GM21825 (cell line): ENCODE results near the gene CFDP1.
"Not testable (repeated sequence)": the region's sequence is repeated elsewhere in the genome, so short reads cannot be mapped to it uniquely, and the experiment has no call there.

Experiments used
- ATAC-seq: cut with Tn5 transposase; IDR thresholded peaks from one replicate; pipeline ENCODE4 v1.9.1; 2021; ENCODE audit warnings: mild to moderate bottlenecking, moderate library complexity; ENCODE audit not compliant: unreplicated experiment

CFDP1 gene

DNA sequence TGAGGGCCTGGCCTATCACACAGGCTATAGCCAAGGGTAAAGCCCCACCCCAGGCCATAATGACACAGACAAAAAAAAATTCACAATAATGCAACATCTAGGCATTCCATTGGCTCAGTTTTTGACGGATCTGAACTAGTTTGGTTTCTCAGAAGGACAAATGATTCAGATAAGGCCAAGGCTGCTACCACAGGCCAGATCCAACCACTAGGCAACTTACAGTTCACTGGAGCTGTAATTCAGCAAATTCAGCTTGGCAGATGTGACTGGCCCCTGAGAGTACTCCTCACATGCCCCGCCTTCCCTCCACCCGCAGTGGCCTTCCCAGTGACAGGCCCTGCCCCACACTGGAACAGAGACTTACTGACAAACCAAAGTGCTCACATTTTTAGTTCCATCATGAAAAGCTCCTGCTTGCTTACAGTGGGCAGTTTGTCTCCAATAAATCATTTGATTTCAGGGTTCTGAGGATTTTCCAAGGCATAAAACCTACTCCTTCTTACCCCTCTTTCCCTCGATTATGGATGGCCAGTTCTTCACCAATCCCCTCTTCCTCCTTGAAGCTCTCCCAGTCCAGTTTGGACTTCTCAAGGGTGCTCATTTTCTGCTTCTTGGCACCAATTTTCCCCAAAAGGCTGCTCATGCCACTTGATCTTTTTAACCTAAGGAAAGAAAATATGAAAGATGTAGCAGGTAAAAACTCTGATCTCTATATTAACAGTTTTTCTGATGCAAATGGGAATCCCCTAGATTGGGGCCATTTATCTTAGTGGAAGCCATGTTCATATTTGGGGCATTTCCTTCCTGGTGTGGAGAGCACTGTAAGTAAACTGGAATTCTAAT is 128.6 kb downstream of the CFDP1 start:
- ATAC-seq, result no peak

GRCh38 chr16:75301804-75302203 is 131.5 kb downstream of the CFDP1 start:
- ATAC-seq, result no peak

DNA sequence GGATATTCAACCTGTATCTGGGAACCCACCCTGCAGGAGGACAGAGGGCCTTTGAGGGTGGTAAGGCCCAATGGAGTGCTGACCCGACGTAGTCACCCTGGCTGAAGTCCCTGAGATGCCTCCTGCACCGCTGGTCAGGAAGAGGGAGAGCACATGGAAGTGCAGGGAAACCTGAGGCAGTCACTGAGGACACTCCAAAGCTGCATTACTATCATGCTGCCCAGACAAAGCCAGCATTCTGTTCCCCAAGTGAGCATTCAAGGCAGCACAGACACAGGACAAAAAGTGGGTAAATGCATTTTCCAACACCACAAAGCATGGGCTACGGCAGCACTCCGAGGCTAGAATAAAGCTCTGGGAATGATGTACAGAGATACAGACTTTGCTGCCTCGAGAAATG is 135.0 kb downstream of the CFDP1 start:
- no peak for ATAC-seq

DNA sequence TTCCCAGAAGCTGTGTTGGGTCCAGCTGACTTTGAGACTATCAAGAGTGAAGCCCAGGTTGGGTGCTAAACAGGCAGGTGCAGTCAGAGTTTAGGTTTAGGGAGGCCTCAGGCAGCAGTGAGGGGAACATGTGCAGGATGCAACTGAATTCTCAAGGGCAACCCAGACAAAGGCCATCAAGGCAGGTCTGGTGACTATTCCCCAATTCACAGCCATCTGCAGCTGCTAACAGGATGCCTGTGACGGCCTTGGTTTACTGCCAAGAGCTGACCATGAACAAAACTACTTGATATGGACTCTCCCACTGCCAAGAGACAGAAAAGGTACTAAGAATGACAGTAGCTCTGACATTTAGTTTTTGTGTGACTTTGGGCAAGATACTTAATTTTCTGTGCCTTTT is 136.7 kb downstream of the CFDP1 start:
- ATAC-seq, result no peak

DNA sequence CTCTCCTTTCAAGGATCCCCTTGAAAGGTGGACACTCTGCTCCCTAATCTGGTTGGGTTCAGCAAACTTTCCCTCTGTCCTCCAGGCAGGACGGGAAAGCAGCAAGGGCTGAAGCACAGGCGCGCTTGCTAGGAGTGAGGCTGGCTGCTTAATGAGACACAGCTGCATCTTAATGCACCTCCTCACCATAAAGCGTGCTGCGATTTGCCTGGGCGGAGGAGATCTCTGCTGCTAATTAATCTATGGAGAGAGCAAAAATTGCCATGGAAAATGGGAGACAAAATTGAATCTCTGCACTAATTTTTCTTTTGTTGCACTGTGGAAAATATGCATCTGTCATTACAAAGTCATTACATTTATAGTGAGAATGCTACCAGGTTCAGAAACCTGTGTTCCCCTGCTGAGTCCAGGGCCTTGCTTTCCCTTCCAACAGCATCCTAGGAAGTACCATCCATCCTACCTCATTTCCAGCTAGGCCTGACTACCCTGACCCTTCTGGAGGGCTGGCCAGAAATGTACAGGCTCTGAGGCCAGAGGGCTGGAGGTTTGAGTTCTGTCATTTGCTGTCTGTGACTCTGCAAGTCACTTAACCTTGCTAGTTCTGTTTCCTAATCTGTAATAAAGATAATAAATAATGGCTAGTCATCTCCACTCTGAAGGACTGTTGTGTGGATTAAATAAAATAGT is 138.4 kb downstream of the CFDP1 start:
- no peak for ATAC-seq

DNA sequence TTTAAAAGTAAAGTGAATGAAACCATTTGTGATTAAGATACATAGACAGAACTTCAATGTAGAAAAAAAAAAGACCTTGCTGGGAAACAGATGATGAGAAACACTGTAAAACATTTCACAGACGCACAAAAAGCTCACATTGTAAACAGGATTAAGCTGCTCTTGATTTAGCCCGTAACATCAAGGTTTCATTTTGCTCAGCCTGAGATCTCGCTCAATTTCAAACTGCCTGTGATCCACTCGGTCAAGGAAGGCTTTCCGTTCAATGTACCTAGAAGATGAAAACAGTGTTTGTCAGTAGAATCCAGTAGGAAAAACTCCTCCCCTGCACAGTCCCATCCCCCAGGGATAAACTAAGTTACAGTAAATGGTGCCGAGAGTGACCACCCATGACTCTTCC is 139.5 kb downstream of the CFDP1 start:
- no peak for ATAC-seq

- no peak for ATAC-seq
These were observed 140.1 kb downstream of the CFDP1 start for GRCh38 chr16:75293173-75293572.

GRCh38 chr16:75292691-75293090 is 140.6 kb downstream of the CFDP1 start:
- no peak for ATAC-seq

- no peak for ATAC-seq
These were observed 144.1 kb downstream of the CFDP1 start for GRCh38 chr16:75289189-75289588.

- no peak for ATAC-seq
These were observed 144.6 kb downstream of the CFDP1 start for GRCh38 chr16:75288596-75289120.

GRCh38 chr16:75288181-75288580 is 145.1 kb downstream of the CFDP1 start:
- ATAC-seq, result no peak

DNA sequence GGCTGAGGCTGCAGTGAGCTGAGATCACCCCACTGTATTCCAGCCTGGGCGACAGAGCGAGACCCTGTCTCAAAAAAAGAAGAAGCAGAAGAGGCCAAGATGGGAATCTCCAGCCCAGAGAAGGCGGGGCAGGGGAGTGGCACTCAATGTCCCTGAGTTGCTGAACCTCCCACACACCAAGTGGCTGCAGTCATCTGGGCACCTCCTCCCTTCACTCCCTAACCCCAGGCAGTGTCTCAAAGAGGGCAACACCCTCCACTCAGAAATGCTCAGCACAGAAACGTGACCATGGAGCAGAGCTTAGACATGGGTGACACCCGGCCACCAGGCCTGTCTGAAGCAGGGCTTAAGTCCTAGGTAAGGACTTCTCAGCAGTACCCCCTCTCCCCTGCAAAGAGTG is 145.6 kb downstream of the CFDP1 start:
- no peak for ATAC-seq

DNA sequence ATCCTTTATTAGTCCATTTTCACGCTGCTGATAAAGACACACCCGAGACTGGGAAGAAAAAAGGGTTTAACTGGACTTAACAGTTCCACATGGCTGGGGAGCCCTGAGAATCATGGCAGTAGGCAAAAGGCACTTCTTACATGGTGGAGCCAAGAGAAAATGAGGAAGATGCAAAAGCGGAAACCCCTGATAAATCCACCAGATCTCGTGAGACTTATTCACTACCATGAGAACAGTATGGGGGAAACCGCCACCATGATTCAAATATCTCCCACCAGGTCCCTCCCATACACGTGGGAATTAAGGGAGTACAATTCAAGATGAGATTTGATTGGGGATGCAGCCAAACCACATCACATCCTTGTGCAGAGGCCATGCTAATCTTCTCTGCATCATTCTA is 146.9 kb downstream of the CFDP1 start:
- ATAC-seq, result no peak

- ATAC-seq, result no peak
These were observed 150.6 kb downstream of the CFDP1 start for GRCh38 chr16:75282466-75283281.

DNA sequence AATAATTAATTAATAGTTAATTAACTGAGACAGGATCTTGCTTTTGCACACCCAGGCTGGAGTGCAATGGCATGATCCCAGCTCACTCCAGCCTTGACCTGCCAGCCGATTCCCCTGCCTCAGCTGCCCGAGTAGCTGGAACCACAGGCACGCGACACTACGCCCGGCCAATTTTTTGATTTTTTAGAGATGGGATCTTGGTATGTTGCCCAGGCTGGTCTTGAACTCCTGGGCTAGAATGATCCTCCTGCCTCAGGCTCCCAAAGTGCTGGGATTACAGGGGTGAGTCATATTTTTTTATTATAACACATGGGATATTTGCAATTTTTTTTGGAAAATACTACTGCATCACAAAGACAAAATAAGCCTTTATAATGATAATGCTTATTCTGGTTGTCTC is 151.5 kb downstream of the CFDP1 start:
- ATAC-seq, result no peak

DNA sequence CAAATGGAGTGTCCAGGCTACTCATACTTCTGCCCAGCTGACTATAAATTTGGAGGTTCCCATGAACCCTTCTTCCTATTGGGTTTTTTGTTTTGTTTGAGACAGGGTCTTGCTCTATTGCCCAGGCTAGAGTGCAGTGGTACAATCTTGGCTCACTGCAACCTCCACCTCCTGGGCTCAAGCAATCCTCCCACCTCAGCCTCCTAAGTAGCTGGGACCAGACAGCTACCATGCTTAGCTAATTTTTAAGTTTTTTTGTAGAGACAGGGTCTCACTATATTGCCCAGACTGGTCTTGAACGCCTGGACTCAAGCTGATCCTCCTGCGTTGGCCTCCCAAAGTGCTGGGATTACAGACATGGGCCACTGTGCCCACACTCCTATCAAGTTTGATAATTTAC is 152.3 kb downstream of the CFDP1 start:
- ATAC-seq, result not testable (repeated sequence)

- ATAC-seq, result no peak
These were observed 152.9 kb downstream of the CFDP1 start for GRCh38 chr16:75280331-75280804.

GRCh38 chr16:75279305-75279704 is 154.0 kb downstream of the CFDP1 start:
- ATAC-seq, result no peak

GRCh38 chr16:75273054-75273925 is 160.0 kb downstream of the CFDP1 start:
- ATAC-seq, result no peak

- ATAC-seq, result not testable (repeated sequence)
These were observed 160.7 kb downstream of the CFDP1 start for GRCh38 chr16:75272629-75273028.
